HUES64 (cell line): ENCODE measurements around the gene TM4SF20.
"Not testable (repeated sequence)": the region's sequence is repeated elsewhere in the genome, so short reads cannot be mapped to it uniquely, and the experiment has no call there.

Source experiments
- H3K27ac ChIP-seq: 2 replicates; pipeline ENCODE4 v1.7.0; 2013; ENCODE audit warnings: low read depth, low read length, inconsistent platforms
- H3K27me3 ChIP-seq: 2 replicates; pipeline ENCODE4 v1.6.1; 2013; ENCODE audit warnings: mild to moderate bottlenecking, low read length; ENCODE audit not compliant: insufficient read depth
- H3K36me3 ChIP-seq: 2 replicates; pipeline ENCODE4 v1.6.1; 2013; ENCODE audit warnings: mild to moderate bottlenecking, low read length; ENCODE audit not compliant: insufficient read depth
- H3K4me1 ChIP-seq: 2 replicates; pipeline ENCODE4 v1.6.1; 2013; ENCODE audit warnings: mild to moderate bottlenecking, low read length, moderate library complexity; ENCODE audit not compliant: insufficient read depth
- H3K4me3 ChIP-seq: 2 replicates; pipeline ENCODE4 v1.5.1; 2013; ENCODE audit warnings: mild to moderate bottlenecking, low read length, moderate library complexity
- H3K9ac ChIP-seq: 2 replicates; pipeline ENCODE4 v1.6.1; 2013; ENCODE audit warnings: mild to moderate bottlenecking, low read depth, low read length
- H3K9me3 ChIP-seq: 2 replicates; pipeline ENCODE4 v1.6.1; 2013; ENCODE audit warnings: low read depth, low read length; ENCODE audit not compliant: insufficient read depth
- WGBS: fragments of 150-250, 120-280 bp; methylation state at CpG from one replicate; pipeline ENCODE4 v1.1.7; 2013; ENCODE audit warnings: missing lambda C conversion rate; 5-methylcytosine and 5-hydroxymethylcytosine counted together

TM4SF20 gene

DNA sequence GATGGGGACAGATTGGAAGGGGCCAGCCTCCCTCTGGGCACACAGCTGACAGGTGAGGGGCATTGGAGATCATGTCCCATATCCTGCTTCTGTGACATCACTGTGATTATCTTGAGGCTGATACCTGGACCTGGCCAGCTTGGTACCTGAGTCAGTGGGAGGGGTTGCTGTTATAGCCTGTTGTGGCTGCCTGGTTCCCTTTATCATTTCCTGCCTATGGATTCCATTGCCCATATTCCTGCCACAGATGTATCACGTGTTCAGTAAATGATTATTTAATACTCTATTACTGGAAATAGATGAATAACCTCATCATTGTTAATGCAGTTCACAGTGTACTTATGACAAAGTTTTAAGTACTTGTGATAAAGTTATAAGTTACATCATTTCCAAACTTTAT is 16.4 kb upstream of the TM4SF20 start:
- no CpG with 5 or more reads among the region's 1 CpG for WGBS
- Histone ChIP-seq H3K27me3 (no peaks in the 10 kb centered on the region), H3K9ac (no peak overlapping the region), H3K36me3 (no peaks in the 10 kb centered on the region), H3K4me3 (no peak overlapping the region), H3K27ac (no peak overlapping the region), H3K4me1 (peaks cover 8% of the 10 kb centered on the region; the same call in 1 of the 2 replicates), H3K9me3 (no peaks in the 10 kb centered on the region)

- no peaks in the 10 kb centered on the region for H3K36me3 ChIP-seq
- WGBS = 65% methylated on average over 2 of the region's 2 CpGs
- H3K27me3 ChIP-seq = no peaks in the 10 kb centered on the region
- no peak overlapping the region for H3K4me3 ChIP-seq
- no peak overlapping the region for H3K27ac ChIP-seq
- H3K9ac ChIP-seq = no peak overlapping the region
- peaks cover 8% of the 10 kb centered on the region; the same call in 1 of the 2 replicates for H3K4me1 ChIP-seq
- no peaks in the 10 kb centered on the region for H3K9me3 ChIP-seq
These were observed 15.3 kb upstream of the TM4SF20 start for GRCh38 chr2:227394401-227394800.

DNA sequence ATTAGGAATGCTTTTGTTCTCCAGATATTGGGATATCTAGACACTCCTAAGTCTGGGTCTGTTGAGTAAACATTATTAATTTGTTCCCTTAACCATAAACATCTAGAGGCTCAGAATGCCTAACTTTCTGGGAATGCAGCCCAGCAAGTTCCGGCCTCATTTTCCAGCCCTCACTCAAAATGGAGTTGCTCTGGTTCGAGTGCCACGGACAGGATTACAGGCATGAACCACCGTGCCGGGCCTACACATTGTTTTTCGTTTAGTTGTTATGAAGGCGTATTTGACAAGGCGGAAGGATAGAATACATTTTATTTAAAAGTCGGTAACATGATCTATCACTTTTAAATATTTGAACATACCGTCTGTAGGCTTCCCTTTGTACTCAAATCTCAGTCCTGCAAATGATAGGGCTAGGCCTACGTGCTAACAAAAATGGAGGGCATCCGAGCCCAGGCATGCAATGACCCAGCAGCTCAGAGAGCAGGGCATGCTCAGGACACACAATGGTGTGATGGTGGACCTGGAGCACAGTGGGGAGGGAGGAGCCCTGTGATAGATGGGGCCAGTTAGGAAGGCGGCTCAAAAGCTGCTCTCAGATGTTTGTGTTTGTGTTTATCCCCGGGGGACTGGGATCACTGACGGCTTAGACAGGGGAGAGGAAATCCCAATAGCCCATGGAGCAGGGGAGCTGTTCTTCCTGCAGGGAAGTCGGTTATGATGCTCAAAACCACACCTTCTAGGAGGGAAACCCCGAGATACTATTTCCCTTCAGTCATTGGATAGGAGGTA is 11.6 kb upstream of the TM4SF20 start:
- H3K9ac ChIP-seq = no peak overlapping the region
- no peak overlapping the region for H3K27ac ChIP-seq
- H3K36me3 ChIP-seq = no peaks in the 10 kb centered on the region
- H3K4me1 ChIP-seq = peaks cover 8% of the 10 kb centered on the region; the same call in 1 of the 2 replicates
- 86% methylated on average over 17 of the region's 17 CpGs for WGBS
- no peaks in the 10 kb centered on the region for H3K27me3 ChIP-seq
- no peak overlapping the region for H3K4me3 ChIP-seq
- H3K9me3 ChIP-seq = no peaks in the 10 kb centered on the region

DNA sequence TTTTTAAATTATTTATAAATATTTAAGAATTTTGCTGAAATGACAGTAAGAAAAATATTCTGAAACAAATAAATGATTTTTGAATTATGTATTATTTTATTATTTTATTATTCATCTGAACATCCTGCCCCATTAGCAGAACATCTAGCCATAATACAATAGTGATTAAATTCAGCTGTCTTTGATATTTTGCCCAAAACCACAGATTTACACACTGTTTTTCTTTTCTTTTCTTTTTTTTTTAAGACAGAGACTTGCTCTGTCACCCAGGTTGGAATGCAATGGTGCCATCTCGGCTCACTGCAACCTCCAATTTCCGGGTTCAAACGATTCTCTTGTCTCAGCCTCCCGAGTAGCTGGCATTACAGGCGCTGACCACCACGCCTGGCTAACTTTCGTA is 10.6 kb upstream of the TM4SF20 start:
- no peaks in the 10 kb centered on the region for H3K27me3 ChIP-seq
- H3K9ac ChIP-seq = no peak overlapping the region
- H3K36me3 ChIP-seq = no peaks in the 10 kb centered on the region
- no peak overlapping the region for H3K4me3 ChIP-seq
- WGBS = 96% methylated on average over 7 of the region's 7 CpGs
- H3K27ac ChIP-seq = no peak overlapping the region
- peaks cover 8% of the 10 kb centered on the region; the same call in 1 of the 2 replicates for H3K4me1 ChIP-seq
- no peaks in the 10 kb centered on the region for H3K9me3 ChIP-seq

- WGBS = no CpG with 5 or more reads among the region's 3 CpGs
- Histone ChIP-seq H3K27me3 (no peaks in the 10 kb centered on the region), H3K4me3 (no peak overlapping the region), H3K36me3 (no peaks in the 10 kb centered on the region), H3K27ac (no peak overlapping the region), H3K9ac (no peak overlapping the region), H3K4me1 (peaks cover 8% of the 10 kb centered on the region; the same call in 1 of the 2 replicates), H3K9me3 (no peaks in the 10 kb centered on the region)
These were observed 10.1 kb upstream of the TM4SF20 start for GRCh38 chr2:227389231-227389630.

- no peaks in the 10 kb centered on the region for H3K9me3 ChIP-seq
- H3K27me3 ChIP-seq = no peaks in the 10 kb centered on the region
- H3K27ac ChIP-seq = no peak overlapping the region
- 90% methylated on average over 7 of the region's 7 CpGs for WGBS
- H3K4me1 ChIP-seq = peaks cover 1% of the 10 kb centered on the region; the same call in 1 of the 2 replicates
- no peaks in the 10 kb centered on the region for H3K36me3 ChIP-seq
- no peak overlapping the region for H3K4me3 ChIP-seq
- no peak overlapping the region for H3K9ac ChIP-seq
These were observed 9.5 kb upstream of the TM4SF20 start for GRCh38 chr2:227388537-227389011.

GRCh38 chr2:227387583-227387982 is 8.5 kb upstream of the TM4SF20 start, which contains the start of gene SCYGR1:
SCYGR1 (minus strand) TSS chr2:227387949; CDS start chr2:227387949, 0 bp downstream.
- H3K27me3 ChIP-seq, H3K36me3 ChIP-seq, H3K27ac ChIP-seq, H3K4me1 ChIP-seq, H3K9me3 ChIP-seq, H3K9ac ChIP-seq, H3K4me3 ChIP-seq: not testable (repeated sequence)
- WGBS = 96% methylated on average over 5 of the region's 7 CpGs

GRCh38 chr2:227386630-227387029 is 7.5 kb upstream of the TM4SF20 start:
- H3K4me1 ChIP-seq = no peaks in the 10 kb centered on the region
- no peak overlapping the region for H3K4me3 ChIP-seq
- H3K27me3 ChIP-seq = no peaks in the 10 kb centered on the region
- no peaks in the 10 kb centered on the region for H3K36me3 ChIP-seq
- H3K27ac ChIP-seq = no peak overlapping the region
- 100% methylated on average over 2 of the region's 6 CpGs for WGBS
- H3K9ac ChIP-seq = no peak overlapping the region
- H3K9me3 ChIP-seq = no peaks in the 10 kb centered on the region

DNA sequence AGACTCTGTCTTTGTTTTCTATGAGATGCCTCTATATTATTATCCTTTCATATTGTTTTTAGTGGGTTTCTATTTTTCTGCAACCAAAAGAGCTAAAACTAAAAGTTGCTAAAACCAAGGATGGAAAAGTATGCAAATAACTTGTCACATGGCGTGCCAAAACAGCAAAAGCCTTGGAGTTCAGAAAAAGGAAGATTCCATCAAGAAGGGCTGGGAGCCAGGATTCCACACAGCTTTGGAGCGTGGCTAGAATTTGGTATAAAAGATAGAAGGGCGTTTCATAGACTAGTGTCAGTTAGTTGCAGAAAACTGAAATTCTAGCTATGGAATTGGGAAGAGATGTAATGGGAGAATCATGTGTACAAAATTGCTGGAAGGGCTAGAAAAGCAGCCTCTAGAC is 4.6 kb upstream of the TM4SF20 start:
- H3K27me3 ChIP-seq = no peaks in the 10 kb centered on the region
- WGBS = 90% methylated on average over 3 of the region's 3 CpGs

DNA sequence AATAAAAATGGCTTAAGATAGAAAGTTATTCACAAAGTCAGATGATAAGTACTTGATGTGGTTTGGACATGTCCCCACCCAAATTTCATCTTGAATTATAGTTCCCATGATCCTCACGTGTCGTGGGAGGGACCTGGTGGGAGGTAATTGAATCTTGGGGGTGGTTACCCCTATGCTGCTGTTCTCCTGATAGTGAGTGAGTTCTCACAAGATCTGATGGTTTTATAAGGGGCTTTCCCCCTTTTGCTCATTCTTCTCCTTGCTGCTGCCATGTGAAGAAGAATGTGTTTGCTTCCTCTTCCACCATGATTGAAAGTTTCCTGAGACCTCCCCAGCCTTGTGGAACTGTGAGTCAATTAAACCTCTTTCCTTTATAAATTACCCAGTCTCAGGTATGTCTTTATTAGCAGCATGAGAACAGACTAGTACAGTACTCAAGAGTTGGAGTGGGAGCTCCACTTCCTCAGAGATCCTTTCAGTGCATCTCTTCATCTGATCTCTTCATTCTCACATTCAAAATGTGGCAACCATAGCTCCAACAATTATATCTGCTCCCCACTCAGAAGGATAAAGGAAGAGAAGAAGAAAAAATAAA is 3.2 kb upstream of the TM4SF20 start:
- H3K36me3 ChIP-seq, H3K4me1 ChIP-seq, H3K27ac ChIP-seq, H3K4me3 ChIP-seq, H3K9ac ChIP-seq, H3K27me3 ChIP-seq, H3K9me3 ChIP-seq: not testable (repeated sequence)
- 90% methylated on average over 2 of the region's 2 CpGs for WGBS

More for the DNA sequence above, 4.6 kb upstream of the TM4SF20 start:
- H3K9me3 ChIP-seq = no peaks in the 10 kb centered on the region
- H3K36me3 ChIP-seq = no peaks in the 10 kb centered on the region
- H3K27ac ChIP-seq = no peak overlapping the region
- H3K4me1 ChIP-seq = no peaks in the 10 kb centered on the region
- H3K4me3 ChIP-seq = no peak overlapping the region
- no peak overlapping the region for H3K9ac ChIP-seq

DNA sequence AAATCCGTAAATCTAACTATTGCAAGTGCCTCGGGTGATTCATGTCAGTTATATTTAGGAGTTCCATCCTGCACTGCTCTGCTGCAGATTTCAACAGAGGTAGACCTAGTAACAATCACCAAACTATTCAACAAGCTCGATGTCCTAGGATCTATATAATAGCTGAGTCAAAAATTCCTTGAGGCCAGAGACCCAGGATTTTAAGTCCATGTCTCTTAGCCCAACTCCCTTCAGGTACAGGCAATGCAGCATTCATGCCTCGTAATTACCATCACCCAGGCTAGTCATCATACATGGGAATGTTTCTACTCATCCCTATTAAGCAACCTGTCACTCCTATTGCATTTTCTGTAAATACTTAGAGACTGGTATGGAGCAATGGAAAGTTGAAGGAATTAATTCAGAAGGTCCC is 729 bp downstream of the TM4SF20 start:
- Histone ChIP-seq H3K4me1 (peaks cover 4% of the 10 kb centered on the region; the same call in 1 of the 2 replicates), H3K4me3 (no peak overlapping the region), H3K27ac (no peak overlapping the region), H3K36me3 (no peaks in the 10 kb centered on the region), H3K9me3 (no peaks in the 10 kb centered on the region), H3K9ac (no peak overlapping the region), H3K27me3 (no peaks in the 10 kb centered on the region)
- WGBS = 94% methylated on average over 4 of the region's 4 CpGs
